ENCODE results near the gene ARHGAP42. TPM values are rescaled to one million over a fixed set of nuclear protein-coding genes. Genes with fewer than 3 reads are reported as not detected.
"Not testable (repeated sequence)": the region's sequence is repeated elsewhere in the genome, so short reads cannot be mapped to it uniquely, and the experiment has no call there.

ARHGAP42 gene
- total RNA-seq, 1 experiment from 2014 or later, result 7.1 TPM

DNA sequence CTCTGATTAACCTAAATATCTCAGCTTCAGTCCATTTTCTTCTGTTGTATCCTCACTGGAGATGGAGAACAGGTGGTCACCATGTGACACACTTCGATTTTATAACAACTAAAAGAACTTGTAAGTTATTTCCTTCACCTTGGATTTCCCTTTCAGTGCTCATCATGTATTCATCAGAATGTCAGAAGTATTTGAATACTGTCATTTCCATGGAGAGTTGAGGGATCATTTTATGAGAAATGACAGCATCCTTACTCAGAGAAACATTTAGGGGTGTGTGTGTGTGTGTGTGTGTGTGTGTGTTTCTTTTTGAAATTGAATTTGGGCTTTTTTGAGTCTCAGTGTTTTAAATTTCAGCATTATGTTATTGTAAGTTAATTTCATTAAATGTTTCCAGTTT, 205.8 kb downstream of the ARHGAP42 start:
- ATAC-seq (no peak), DNase-seq (ENCODE audit: low read depth, low spot score) (no peak)
- BruUV-seq (replicated peaks), result no TSS peak
- ChIA-PET CTCF (no interaction called here), POLR2A (no interaction called here)
- Histone ChIP-seq H3K36me3 (ENCODE audit: control insufficient read depth, insufficient read depth, low read length) (no peaks in the 10 kb centered on the region), H3K4me1 (ENCODE audit: control insufficient read depth, insufficient read depth, low read length) (no peaks in the 10 kb centered on the region), H3K9me3 (ENCODE audit: control insufficient read depth, insufficient read depth, low read depth, low read length) (no peaks in the 10 kb centered on the region), H3K4me3 (ENCODE audit: low read depth in 2 of 2, low read length in 2 of 2) (no peak overlapping the region), H3K27me3 (ENCODE audit: control insufficient read depth, insufficient read depth, low read length) (no peaks in the 10 kb centered on the region), H3K27ac (ENCODE audit: low read length) (no peak overlapping the region)
- in situ Hi-C loops (cut with HindIII; ENCODE audit: low pct_unique_long_range_greater_than_20kb, low sequenced_read_pairs) (no loop called here), intact Hi-C loops (cut with micrococcal nuclease; ENCODE audit: unreplicated experiment) (no loop called here)
- TF ChIP-seq POLR2AphosphoS5 (IDR thresholded peaks at IDR 0.05; ENCODE audit: low read depth, low read length) (no peak), TCF7L2 (IDR thresholded peaks at IDR 0.05; ENCODE audit: low read depth, low read length) (no peak), SIN3A (IDR thresholded peaks at IDR 0.05; ENCODE audit: borderline replicate concordance, insufficient read depth, low read depth, low read length) (no peak), CTCF (IDR thresholded peaks at IDR 0.05) (no peak), REST (IDR thresholded peaks at IDR 0.05; ENCODE audit: insufficient read depth in 1 of 2, low read depth in 2 of 2, low read length in 1 of 2) (no peak)

DNA sequence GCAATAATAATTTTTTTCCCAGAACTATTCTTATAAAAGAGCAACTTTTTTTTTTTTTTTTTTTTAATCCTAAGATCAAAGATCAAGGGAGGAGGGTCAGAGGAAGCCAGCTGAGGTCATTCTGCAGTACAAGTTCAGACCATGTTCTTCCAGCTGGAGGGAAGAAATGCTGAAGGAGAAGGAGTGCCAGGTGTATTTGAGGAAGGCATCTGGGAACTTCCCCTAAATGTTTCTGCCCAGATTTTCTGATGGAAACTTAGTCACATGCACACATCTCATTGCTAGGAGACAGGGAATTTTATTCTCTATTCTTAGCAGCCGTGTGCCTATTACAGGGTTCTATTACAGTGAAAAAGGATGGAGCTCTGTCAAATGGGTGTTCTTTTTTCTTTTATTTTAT, 208.4 kb downstream of the ARHGAP42 start:
- no peaks in the 10 kb centered on the region for H3K4me1 ChIP-seq (ENCODE audit: control insufficient read depth, insufficient read depth, low read length)
- no peak overlapping the region for H3K27ac ChIP-seq (ENCODE audit: low read length)
- no peak for TF ChIP-seq POLR2AphosphoS5 (IDR thresholded peaks at IDR 0.05; ENCODE audit: low read depth, low read length)
- TF ChIP-seq SIN3A (IDR thresholded peaks at IDR 0.05; ENCODE audit: borderline replicate concordance, insufficient read depth, low read depth, low read length), result no peak
- TF ChIP-seq TCF7L2 (IDR thresholded peaks at IDR 0.05; ENCODE audit: low read depth, low read length), result no peak
- no peak for TF ChIP-seq CTCF (IDR thresholded peaks at IDR 0.05)
- no peak for TF ChIP-seq REST (IDR thresholded peaks at IDR 0.05; ENCODE audit: insufficient read depth in 1 of 2, low read depth in 2 of 2, low read length in 1 of 2)
- no peak overlapping the region for H3K4me3 ChIP-seq (ENCODE audit: low read depth in 2 of 2, low read length in 2 of 2)
- CTCF ChIA-PET, result no interaction called here
- in situ Hi-C loops (cut with HindIII; ENCODE audit: low pct_unique_long_range_greater_than_20kb, low sequenced_read_pairs), result no loop called here
- BruUV-seq (replicated peaks), result no TSS peak
- intact Hi-C loops (cut with micrococcal nuclease; ENCODE audit: unreplicated experiment), result no loop called here
- no peaks in the 10 kb centered on the region for H3K27me3 ChIP-seq (ENCODE audit: control insufficient read depth, insufficient read depth, low read length)
- no peaks in the 10 kb centered on the region for H3K36me3 ChIP-seq (ENCODE audit: control insufficient read depth, insufficient read depth, low read length)
- no peak for ATAC-seq
- no peaks in the 10 kb centered on the region for H3K9me3 ChIP-seq (ENCODE audit: control insufficient read depth, insufficient read depth, low read depth, low read length)
- POLR2A ChIA-PET, result no interaction called here
- DNase-seq (ENCODE audit: low read depth, low spot score), result no peak

DNA sequence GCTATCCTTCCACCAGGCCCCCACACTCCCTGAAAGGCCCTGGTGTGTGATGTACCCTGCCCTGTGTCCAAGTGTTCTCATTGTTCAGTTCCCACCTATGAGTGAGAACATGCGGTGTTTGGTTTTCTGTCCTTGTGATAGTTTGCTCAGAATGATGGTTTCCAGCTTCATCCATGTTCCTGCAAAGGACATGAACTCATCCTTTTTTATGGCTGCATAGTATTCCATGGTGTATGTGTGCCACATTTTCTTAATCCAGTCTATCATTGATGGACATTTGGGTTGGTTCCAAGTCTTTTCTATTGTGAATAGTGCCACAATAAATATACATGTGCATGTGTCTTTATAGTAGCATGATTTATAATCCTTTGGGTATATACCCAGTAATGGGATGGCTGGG, 208.9 kb downstream of the ARHGAP42 start:
- H3K4me3 ChIP-seq (ENCODE audit: low read depth in 2 of 2, low read length in 2 of 2); CTCF ChIA-PET; ATAC-seq; BruUV-seq (replicated peaks); H3K27me3 ChIP-seq (ENCODE audit: control insufficient read depth, insufficient read depth, low read length); POLR2A ChIA-PET; in situ Hi-C loops (cut with HindIII; ENCODE audit: low pct_unique_long_range_greater_than_20kb, low sequenced_read_pairs); H3K36me3 ChIP-seq (ENCODE audit: control insufficient read depth, insufficient read depth, low read length); DNase-seq (ENCODE audit: low read depth, low spot score); H3K9me3 ChIP-seq (ENCODE audit: control insufficient read depth, insufficient read depth, low read depth, low read length); H3K4me1 ChIP-seq (ENCODE audit: control insufficient read depth, insufficient read depth, low read length); H3K27ac ChIP-seq (ENCODE audit: low read length); intact Hi-C loops (cut with micrococcal nuclease; ENCODE audit: unreplicated experiment): not testable (repeated sequence)

DNA sequence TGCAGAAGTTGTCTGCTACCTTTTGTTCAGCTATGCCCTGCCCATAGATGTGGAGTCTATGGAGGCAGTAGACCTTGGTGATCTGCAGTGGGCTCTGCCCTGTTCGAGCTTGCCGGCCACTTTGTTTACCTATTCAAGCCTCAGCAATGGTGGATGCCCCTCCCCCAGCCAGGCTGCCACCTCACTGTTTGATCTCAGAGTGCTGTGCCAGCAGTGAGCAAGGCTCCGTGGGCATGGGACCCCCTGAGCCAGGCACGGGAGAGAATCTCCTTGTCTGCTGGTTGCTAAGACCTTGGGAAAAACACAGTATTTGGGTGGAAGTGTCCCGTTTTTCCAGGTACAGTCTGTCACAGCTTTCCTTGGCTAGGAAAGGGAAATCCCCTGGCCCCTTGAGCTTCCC, 214.4 kb downstream of the ARHGAP42 start:
- H3K27me3 ChIP-seq (ENCODE audit: control insufficient read depth, insufficient read depth, low read length); CTCF ChIA-PET; POLR2A ChIA-PET; ATAC-seq; BruUV-seq (replicated peaks); H3K27ac ChIP-seq (ENCODE audit: low read length); H3K4me1 ChIP-seq (ENCODE audit: control insufficient read depth, insufficient read depth, low read length); DNase-seq (ENCODE audit: low read depth, low spot score); H3K9me3 ChIP-seq (ENCODE audit: control insufficient read depth, insufficient read depth, low read depth, low read length); H3K36me3 ChIP-seq (ENCODE audit: control insufficient read depth, insufficient read depth, low read length); in situ Hi-C loops (cut with HindIII; ENCODE audit: low pct_unique_long_range_greater_than_20kb, low sequenced_read_pairs); H3K4me3 ChIP-seq (ENCODE audit: low read depth in 2 of 2, low read length in 2 of 2); intact Hi-C loops (cut with micrococcal nuclease; ENCODE audit: unreplicated experiment): not testable (repeated sequence)

All from Panc1 (cell line).